HepG2 (cell line): ENCODE results near the gene ARHGAP12. TPM values are rescaled to one million over a fixed set of nuclear protein-coding genes. Genes with fewer than 3 reads are reported as not detected.

Experiments used
- KLF9 ChIP-seq: IDR thresholded peaks from 2 replicates; pipeline ENCODE4 v1.6.1; 2016; ENCODE audit warnings: low read depth
- MNT ChIP-seq: fragments of 450-650 bp; IDR thresholded peaks from 2 replicates; pipeline ENCODE4 v1.6.1; 2016
- NR2F1 ChIP-seq, 2 experiments: fragments of 450-650 bp in 1 of 2; formaldehyde crosslinking in 1 of 2; IDR thresholded peaks; 2 replicates each; pipeline versions ENCODE4 v1.5.0 to v1.6.1; 2016 to 2020; ENCODE audit warnings: mild to moderate bottlenecking in 1 of 2, missing compliant biosample characterization in 1 of 2, missing genetic modification reagents in 1 of 2, moderate library complexity in 1 of 2
- PRDM10 ChIP-seq: sonication (generic); formaldehyde crosslinking; IDR thresholded peaks from 2 replicates; pipeline ENCODE4 v1.4.0; 2020; ENCODE audit warnings: low read depth, missing genetic modification reagents
- SKI ChIP-seq: fragments of 450-650 bp; IDR thresholded peaks from one replicate; pipeline ENCODE4 v1.6.1; 2018; ENCODE audit warnings: mild to moderate bottlenecking; ENCODE audit not compliant: partially characterized antibody
- SNRNP70 ChIP-seq: fragments of 200-400 bp; formaldehyde crosslinking; IDR thresholded peaks from 2 replicates; pipeline ENCODE4 v1.6.1; 2017; ENCODE audit warnings: mild to moderate bottlenecking, low read depth, low read length, moderate library complexity
- TFAP4 ChIP-seq: sonication (generic); IDR thresholded peaks from 2 replicates; pipeline ENCODE4 v1.6.1; 2016; ENCODE audit warnings: low read depth, borderline replicate concordance
- ZBTB40 ChIP-seq, 2 experiments: fragments of 450-650 bp in 1 of 2; sonication (generic) in 1 of 2; formaldehyde crosslinking in 1 of 2; IDR thresholded peaks; 2 replicates each; pipeline versions ENCODE4 v1.6.1 to v1.8.0; 2016 to 2022; ENCODE audit warnings: antibody characterized with exemption in 1 of 2, mild to moderate bottlenecking in 1 of 2, missing genetic modification reagents in 1 of 2
- ZNF225 ChIP-seq: sonication (generic); formaldehyde crosslinking; IDR thresholded peaks from 2 replicates; pipeline ENCODE4 v1.4.0; 2020; ENCODE audit warnings: mild to moderate bottlenecking, missing genetic modification reagents
- ZNF547 ChIP-seq: sonication (generic); formaldehyde crosslinking; IDR thresholded peaks from 2 replicates; pipeline ENCODE4 v1.5.1; 2020; ENCODE audit warnings: mild to moderate bottlenecking, missing genetic modification reagents
- ZNF558 ChIP-seq: sonication (generic); formaldehyde crosslinking; IDR thresholded peaks from 2 replicates; pipeline ENCODE4 v1.9.0; 2022; ENCODE audit warnings: mild to moderate bottlenecking, missing genetic modification reagents, borderline replicate concordance
- ZNF563 ChIP-seq: sonication (generic); formaldehyde crosslinking; IDR thresholded peaks from 2 replicates; pipeline ENCODE4 v1.8.0; 2022; ENCODE audit warnings: mild to moderate bottlenecking, moderate library complexity, missing genetic modification reagents
- ZNF792 ChIP-seq: IDR thresholded peaks from 2 replicates; pipeline ENCODE4 v1.6.1; 2016
- polyA plus RNA-seq, 8 experiments: library from polyadenylated mRNA; depleted of rRNA in 3 of 8; stranded (reverse) in 7 of 8; unstranded in 1 of 8; fragments of >200 nt; fragmentation: Illumina TruSeq in 4 of 8; extraction: Trizol in 4 of 8; gene quantifications; 2 replicates each; pipeline versions ENCODE4 v1.2.1 to v1.2.3, GENCODE V29; 2011 to 2016; ENCODE audit warnings: low read depth in 4 of 8, missing spikeins in 1 of 8, mixed read lengths in 1 of 8; ENCODE audit not compliant: insufficient read depth in 1 of 8
- total RNA-seq, 5 experiments: library from RNA; depleted of rRNA; stranded (reverse); fragments of >200 nt; fragmentation: Illumina TruSeq; extraction: Trizol; gene quantifications; 2 replicates each; pipeline ENCODE4 v1.2.3, GENCODE V29; 2016; ENCODE audit warnings: low read depth in 1 of 5

Gene ARHGAP12
- total and polyA plus RNA-seq, 2 of the 13 experiments (the other 11 are each of a cell fraction or from before 2014, with no cell fraction given): 25.0 to 54.6 TPM

- TF ChIP-seq ZBTB40 (IDR thresholded peaks at IDR 0.05) (no peak), ZBTB40 (CRISPR knock-in tag; IDR thresholded peaks at IDR 0.05) (0 out of 2 replicates have a peak, but pooled peaks have one; percentile 31), MNT (peak; percentile 39; the same call in 1 of the 2 replicates), ZNF547 (peak; percentile 27; the same call in 1 of the 2 replicates), ZNF558 (CRISPR knock-in tag) (no peak), SKI (peak; percentile 67), ZNF792 (CRISPR knock-in tag) (peak; percentile 8), TFAP4 (no peak), KLF9 (CRISPR knock-in tag) (no peak), NR2F1 (CRISPR knock-in tag; IDR thresholded peaks at IDR 0.05) (no peak), PRDM10 (CRISPR knock-in tag) (no peak), ZNF225 (CRISPR knock-in tag) (0 out of 2 replicates have a peak, but pooled peaks have one; percentile 13), ZNF563 (peak; percentile 23; the same call in 1 of the 2 replicates), SNRNP70 (no peak)
Observed at GRCh38 chr10:31928549-31929260, at the start of gene ARHGAP12 (continued).
